ENCODE data around the gene NDFIP1.
"Not testable (repeated sequence)": the region's sequence is repeated elsewhere in the genome, so short reads cannot be mapped to it uniquely, and the experiment has no call there.

Gene NDFIP1

GRCh38 chr5:142159354-142159753, 50.8 kb downstream of the NDFIP1 start:
- DNase-seq = no peak

DNA sequence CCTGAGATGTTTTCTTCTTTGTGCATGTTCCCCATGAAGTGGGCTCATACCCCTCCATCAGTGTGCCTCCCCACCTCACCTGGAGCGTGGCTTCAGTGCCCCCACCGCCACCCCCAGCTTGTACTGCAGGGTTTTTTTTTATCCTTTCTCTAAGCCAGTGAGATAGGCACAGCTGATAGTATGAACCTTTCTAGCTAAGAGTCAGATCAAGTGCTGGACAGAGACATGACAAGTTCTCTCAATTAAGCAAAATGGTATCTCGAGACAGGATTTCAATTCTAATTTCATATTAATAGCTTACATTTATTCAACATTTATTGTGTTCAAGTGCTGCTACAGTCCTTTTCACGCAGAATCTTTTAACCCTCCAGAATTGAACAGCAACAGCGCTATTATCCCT, 55.7 kb downstream of the NDFIP1 start:
- DNase-seq = no peak

DNA sequence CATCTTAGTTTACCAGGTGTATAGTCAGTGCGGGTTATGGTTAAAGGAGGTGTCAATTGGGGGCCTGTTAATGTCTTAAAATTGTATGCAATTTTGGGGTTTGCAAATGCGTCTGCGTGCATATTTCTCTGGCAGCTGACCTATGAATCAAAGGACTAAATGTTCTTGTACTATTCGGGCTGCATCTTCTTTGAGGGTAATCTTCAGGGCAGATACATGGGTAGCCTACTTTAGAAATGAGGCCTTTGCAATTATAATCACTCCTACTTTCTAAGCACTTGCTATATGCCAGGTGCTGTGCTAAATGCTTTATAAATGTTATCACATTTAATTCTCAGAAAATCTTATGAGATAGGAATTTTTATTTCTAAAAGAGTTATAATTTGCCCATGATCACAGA, 58.2 kb downstream of the NDFIP1 start:
- DNase-seq = no peak

- no peak for DNase-seq
Observed at GRCh38 chr5:142167458-142167857, 58.9 kb downstream of the NDFIP1 start.

- no peak for DNase-seq
Observed at GRCh38 chr5:142168365-142168764, 59.8 kb downstream of the NDFIP1 start.

- DNase-seq = no peak
Observed at GRCh38 chr5:142170254-142170953, 61.8 kb downstream of the NDFIP1 start.

DNA sequence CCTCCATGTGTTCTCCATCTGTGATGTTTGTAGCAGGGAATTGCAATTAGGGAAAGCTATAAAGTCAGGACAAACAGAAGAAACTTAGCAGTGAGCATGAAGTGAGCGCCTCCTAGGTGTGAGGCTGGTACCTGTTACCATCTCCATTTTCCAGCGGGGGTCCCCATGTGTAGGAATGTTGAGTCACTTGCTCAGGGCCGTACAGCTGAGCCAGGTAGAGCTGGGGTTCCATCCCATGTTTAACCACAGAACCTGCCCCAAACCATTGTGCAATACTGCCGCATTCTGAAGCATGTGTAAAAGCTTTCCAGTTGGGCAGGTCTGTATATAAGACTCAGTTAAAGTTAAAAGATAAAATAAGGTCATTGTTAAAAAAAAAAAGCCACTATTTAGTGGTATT, 62.7 kb downstream of the NDFIP1 start:
- no peak for DNase-seq

- no peak for DNase-seq
Observed at GRCh38 chr5:142175039-142175438, 66.5 kb downstream of the NDFIP1 start.

DNA sequence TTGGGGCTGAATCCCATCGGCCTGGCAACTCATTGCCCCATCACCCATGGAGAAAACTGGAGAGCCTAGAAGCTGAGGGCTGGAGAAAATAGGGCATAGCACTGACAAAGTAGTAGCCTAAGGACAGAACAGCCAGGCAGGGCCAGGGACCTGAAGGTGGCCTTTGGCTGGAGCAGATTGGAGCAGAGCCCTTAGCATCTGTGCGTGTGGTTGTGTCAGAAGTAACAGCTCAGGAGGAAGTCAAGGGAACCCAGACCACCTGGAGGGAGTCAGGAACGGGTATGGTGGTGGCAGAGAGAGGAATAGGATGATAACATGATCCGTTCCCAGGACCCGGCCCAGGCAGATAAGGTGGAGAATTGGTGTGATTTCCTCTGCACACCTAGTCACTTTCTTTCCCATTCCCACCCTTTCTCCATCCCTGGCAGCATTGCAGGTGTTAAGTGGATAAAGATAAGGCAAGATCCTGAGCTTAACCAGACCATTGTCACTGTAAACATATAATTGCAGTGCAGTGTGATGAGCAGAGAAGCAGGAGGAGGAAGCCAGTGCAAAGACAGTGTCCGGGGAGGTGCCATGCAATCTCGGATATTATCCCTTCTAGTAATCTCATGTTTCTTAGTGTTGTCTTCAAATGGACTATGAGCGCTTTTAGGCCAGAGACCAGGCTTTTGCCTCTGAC, 67.0 kb downstream of the NDFIP1 start:
- DNase-seq = no peak

- no peak for DNase-seq
Observed at GRCh38 chr5:142176255-142176654, 67.7 kb downstream of the NDFIP1 start.

DNA sequence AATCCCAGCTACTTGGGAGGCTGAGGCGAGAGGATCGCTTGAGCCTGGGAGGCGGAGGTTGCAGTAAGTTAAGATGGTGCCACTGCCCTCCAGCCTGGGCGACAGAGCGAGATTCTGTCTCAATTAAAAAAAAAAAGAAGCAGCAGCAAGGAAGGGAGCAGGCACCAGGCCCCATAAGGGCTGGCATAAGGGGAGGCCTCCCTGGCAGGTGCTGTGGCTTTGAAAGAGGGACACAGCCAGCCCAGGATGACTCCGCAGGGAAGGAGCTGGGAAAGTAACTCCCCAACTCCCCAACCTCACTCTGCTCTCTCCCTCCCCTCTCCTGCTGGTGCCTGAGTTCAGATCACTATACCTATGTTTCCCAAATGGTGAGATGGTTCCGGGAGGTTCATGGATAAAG, 70.1 kb downstream of the NDFIP1 start:
- no peak for DNase-seq

DNA sequence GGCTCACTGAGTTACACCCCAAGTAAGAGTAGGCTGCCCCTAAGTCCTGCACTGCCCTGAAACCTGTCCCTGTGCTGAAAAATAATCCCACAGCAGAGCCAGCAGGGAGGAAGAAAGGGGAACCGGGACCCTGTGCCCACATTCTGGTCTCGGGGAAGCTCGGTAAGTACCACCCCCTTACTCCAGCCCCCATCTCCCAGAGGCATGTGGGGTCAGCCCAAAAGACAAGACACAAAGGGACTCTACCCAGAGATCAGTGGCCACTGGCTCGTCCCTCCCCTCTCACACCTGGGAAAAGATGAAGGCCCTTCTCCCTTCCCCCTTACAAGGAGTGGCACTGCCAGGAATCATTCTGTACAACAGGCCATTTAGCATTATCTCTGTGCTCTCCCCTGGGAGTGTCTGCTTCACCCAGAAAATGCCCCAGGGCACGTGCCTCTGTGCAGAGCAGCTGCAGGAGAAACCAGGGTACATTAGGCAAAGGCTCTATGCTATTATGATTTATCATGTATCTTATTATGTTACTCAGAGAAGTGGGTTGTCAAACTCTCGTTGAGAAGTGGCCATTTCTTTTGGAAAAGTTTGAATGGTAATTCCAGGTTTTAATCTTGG, 71.3 kb downstream of the NDFIP1 start:
- no peak for DNase-seq

GRCh38 chr5:142181096-142181495, 72.5 kb downstream of the NDFIP1 start:
- DNase-seq = no peak

DNA sequence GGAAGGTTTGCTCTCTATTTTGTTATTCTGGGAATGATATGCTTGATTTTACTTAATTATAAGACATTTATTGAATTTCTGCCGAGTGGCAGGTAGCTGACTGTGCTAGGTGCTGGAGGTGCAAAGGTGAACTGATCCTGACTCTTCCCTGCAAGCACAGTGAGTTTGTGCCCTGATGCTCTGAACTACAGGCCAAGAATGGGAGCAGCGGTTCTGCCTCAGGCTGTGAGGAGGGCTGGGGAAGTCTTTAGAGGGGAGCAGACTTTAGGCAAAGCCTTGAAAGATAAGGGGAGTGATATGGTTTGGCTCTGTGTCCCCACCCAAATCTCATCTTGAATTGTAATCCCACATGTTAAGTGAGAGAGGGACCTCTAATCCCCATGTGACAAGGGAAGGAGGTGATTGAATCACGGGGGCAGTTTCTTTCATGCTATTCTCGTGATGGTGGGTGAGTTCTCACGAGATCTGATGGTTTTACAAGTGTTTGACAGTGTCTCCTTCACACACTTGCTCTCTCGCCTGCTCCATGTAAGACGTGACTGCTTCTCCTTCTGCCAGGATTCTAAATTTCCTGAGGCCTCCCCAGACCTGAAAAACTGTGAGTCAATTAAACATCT, 73.1 kb downstream of the NDFIP1 start:
- DNase-seq = no peak

GRCh38 chr5:142182840-142183239, 74.3 kb downstream of the NDFIP1 start:
- DNase-seq = no peak

GRCh38 chr5:142183561-142183960, 75.0 kb downstream of the NDFIP1 start:
- no peak for DNase-seq

DNA sequence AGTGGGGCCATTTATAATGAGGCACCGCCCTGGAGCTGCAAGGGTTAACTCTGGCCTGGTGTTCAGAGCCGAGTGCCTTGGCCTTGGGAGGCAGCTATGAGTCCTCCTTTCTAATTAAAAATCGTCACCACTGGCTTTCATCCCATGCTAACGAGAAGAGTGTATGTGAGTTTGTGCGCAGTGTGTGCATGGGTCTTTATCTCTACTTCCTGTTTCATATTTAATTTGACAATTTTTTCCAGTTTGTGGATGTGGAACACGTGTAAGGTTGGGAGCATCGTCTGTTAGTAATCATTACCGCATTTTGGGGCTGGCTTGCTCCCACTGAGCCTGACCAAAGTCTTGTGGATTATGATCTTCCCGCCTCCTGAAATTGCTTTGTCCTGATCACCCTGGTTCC, 76.4 kb downstream of the NDFIP1 start:
- no peak for DNase-seq

DNA sequence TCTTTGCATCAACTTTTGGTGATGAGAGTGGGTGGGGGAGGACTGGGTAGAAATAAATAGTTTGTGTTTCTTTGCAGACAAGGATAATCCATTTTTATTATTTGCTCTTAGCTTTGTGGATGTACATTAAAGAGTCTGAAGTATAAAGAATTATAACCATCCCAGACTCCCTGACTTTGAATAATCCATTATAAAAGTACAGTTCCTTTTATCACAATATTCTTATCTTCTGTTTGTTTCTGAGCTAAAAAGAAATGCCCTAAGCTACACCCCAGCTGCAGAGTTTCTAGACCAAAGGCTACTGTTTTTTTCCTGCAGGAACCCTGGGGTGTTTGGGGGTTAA, 77.9 kb downstream of the NDFIP1 start:
- DNase-seq = no peak

DNA sequence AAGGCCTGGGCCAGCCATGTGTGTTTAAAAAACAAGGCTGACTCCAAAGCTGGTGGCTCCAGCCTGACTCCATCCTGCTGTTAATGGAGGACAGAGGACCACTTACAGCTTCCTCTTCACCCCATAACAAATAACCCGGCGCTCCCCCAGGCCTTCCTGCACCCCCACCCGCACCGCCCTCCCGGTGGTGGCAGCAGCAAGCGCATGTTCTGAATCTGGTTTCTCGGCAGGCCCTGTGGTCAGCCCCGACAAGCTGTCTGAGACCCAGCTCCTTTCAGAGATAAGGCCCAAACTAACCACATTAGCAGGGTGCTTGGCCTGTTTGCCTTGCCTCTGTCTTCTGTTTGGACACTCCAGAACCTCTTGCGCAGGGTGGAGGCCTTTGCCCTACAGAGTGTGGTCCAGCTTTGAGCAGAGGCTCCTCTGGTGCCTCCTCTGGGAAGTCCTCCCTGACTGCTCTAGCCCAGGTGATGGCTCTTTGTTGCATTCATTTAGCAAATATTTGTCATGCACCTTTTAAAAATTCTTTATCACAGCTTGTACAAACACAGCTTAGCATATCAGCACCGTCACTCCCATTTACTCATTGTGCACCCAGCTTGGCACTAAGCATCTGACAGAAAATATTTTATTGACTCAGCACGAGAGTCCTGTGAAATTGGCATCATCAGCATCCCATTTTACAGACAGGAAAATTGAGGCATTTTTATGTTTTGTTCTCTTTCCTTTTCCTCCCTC, 78.4 kb downstream of the NDFIP1 start:
- DNase-seq = no peak

- not testable (repeated sequence) for DNase-seq
Observed at GRCh38 chr5:142188691-142189090, 80.1 kb downstream of the NDFIP1 start.

GRCh38 chr5:142189813-142190212, 81.2 kb downstream of the NDFIP1 start:
- DNase-seq = no peak

- no peak for DNase-seq
Observed at GRCh38 chr5:142191776-142192175, 83.2 kb downstream of the NDFIP1 start.
